Middle frontal gyrus (tissue), 1 donor: ENCODE results near the gene GKAP1.
"Not testable (repeated sequence)": the region's sequence is repeated elsewhere in the genome, so short reads cannot be mapped to it uniquely, and the experiment has no call there.

Experiments used
- DNase-seq: peaks from one replicate; pipeline ENCODE4 v3.0.0-alpha.2; 2015; ENCODE audit warnings: low spot score; ENCODE audit errors: extremely low spot score

Gene GKAP1

DNA sequence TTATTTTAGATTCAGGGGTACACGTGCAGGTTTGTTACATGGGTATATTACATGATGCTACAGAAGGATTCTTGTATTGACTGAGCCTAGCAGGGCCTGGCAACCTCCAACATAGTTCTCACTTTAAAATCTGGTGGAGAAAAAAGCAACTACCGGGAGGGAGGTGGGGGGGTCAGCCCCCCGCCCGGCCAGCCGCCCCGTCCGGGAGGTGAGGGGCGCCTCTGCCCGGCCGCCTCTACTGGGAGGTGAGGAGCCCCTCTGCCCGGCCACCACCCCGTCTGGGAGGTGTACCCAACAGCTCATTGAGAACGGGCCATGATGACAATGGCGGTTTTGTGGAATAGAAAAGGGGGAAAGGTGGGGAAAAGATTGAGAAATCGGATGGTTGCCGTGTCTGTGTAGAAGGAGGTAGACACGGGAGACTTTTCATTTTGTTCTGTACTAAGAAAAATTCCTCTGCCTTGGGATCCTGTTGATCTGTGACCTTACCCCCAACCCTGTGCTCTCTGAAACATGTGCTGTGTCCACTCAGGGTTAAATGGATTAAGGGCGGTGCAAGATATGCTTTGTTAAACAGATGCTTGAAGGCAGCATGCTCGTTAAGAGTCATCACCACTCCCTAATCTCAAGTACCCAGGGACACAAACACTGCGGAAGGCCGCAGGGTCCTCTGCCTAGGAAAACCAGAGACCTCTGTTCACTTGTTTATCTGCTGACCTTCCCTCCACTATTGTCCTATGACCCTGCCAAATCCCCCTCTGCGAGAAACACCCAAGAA, 88.8 kb downstream of the GKAP1 start:
- DNase-seq = not testable (repeated sequence)

DNA sequence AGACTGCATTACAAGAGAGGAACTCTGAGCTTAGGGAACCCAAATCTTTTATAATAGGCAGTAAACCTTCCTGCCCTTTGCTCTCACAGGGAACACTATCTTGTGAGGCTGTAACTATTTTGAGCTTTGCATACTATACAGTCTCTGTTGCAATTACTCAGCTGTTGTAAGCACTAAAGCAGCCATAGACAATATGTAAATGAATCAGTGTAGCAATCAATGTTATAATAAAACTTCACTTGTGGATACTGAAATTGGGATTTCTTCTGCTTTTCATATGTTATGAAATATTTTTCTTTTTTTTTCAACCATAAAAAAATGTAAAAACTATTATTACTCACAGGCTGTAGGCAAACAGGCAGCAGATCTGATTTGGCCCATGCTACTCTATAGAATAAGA, 93.1 kb downstream of the GKAP1 start:
- no peak for DNase-seq

DNA sequence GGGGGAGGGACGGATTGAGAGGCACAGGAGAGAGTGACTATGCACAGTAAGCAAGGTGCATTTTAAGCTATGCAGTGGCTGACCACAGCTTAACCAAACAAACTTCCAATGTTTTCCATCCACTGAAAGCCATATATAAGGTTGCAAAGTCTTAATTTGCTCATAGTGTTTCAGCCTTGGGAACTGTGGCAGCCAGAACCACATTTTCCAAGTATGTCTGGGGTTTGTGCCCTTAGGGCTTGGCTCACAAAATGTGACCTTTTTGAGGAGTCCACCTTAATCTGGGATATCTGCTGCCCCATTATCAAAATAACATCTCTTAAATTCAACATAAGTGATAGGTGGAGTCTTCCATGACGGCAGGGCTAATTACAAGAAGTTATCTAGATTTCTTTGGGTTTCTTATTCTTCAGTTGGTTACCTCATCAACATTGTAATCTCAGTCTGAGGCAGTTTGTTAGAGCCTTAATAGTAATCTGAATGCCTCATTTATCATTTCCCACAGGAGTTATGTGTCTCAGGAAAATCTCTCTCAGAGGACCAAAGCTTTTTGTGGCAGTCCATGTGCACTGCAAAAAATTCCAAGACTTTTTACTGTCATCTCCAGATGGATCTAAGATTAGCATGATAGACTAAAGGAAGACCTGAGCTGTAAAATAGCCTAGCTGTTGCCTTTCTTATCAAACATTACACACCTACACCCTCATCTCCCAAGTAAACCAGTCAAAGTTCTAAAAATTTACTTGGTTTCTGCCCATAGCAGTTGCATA, 94.7 kb downstream of the GKAP1 start:
- DNase-seq = no peak

DNA sequence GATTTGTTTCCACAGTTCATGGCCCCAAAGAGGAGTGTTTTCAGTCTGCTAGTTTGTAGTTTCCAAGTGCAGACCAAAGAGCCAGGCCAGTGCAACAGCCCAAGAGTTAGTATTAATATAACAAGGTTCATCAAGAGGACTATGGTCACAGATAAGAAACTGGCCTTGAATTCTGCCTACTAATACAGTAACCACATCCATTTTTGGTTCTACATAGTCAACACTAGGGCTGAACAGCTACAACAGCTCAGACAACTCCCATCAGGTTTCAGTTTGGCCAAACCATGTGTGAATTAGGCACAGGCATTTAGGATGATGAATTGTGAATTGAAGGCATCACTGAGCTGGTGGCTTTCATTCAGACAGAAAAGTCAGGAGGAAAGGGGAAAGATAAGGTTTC, 96.1 kb downstream of the GKAP1 start:
- DNase-seq = no peak

DNA sequence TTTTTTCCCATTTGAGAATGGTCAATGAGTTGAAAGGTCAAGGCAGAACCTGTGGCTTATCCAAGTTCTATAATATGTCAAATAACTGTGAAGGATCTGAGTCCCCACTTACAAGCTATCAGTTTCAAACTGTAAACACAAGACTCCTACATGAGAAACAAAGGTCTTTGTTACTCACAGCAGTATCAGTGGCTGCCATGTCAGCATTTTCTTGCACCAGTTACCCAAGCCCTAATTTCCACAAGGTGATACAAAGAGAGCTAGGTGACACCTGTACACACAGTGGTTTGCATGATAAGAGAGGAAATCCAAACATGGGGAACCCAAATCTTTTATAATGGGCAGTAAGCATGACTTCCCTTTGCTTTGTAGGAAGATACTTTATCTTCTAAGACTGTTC, 101.8 kb downstream of the GKAP1 start:
- no peak for DNase-seq

DNA sequence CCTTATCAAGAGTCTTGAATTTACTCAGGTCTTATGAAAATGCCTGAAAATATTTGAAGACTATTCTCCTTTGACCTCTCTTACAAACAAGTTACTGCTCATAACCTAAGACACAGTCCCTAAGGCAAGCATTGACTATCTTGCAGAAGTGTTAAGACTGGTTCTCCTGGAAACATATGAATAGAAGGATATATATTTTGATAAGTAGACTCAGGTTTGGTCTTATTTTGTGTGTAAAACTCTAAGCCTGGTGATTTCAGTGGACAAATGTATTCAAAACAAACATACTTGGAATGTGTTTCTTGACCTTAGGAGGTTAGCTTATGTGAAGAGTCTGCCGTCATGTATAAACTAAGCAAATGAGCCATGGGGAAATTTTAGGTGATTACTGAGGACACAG, 102.3 kb downstream of the GKAP1 start:
- DNase-seq = no peak

DNA sequence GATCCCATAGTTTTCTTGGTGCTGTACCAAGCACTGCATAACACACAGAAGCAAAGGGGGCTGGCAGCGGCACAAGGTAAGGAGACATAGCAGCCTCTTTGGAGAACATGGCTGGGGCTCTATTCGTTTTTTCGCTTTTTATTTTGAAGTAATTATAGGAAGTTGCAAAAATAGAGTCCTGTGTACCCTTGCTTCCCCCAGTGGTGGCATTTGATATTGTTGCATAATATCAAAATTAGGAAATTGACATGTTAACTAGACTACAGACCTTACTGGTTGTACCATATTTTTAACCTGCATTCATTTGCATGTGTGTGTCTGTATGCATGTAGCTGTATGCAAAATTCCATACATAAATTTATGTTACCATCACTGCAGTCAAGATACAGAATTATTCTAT, 103.2 kb downstream of the GKAP1 start:
- DNase-seq = no peak

DNA sequence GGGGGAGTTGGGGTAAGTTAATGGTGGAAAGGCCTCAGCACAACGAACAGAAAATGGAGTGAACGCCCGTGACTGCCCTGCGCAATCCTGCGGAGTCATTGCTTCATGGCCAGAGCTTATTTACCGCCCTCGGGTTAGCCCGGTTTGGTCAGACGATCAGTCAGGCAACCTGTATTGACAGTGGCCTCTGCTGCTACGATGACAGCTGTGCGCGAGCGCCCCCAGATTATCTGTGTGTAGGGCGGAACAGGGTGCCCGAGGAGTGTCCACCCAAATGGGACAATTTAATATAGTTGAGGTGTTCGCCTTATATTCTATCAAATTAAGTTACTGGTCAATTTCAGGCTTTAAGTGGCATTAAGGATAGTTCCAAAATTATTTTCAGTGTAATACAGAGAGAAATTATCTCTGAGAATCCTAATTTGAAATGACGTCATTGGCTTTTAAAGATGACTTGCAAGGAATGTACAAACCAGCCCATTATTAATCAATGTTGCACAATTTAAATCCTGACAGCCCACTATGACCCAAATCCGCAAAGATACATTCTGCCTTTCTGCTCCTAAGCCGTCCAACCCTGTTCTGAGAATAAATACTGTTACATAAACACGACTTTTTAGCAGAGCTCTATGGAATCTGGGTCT, 108.9 kb downstream of the GKAP1 start:
- peak; percentile 31 for DNase-seq

DNA sequence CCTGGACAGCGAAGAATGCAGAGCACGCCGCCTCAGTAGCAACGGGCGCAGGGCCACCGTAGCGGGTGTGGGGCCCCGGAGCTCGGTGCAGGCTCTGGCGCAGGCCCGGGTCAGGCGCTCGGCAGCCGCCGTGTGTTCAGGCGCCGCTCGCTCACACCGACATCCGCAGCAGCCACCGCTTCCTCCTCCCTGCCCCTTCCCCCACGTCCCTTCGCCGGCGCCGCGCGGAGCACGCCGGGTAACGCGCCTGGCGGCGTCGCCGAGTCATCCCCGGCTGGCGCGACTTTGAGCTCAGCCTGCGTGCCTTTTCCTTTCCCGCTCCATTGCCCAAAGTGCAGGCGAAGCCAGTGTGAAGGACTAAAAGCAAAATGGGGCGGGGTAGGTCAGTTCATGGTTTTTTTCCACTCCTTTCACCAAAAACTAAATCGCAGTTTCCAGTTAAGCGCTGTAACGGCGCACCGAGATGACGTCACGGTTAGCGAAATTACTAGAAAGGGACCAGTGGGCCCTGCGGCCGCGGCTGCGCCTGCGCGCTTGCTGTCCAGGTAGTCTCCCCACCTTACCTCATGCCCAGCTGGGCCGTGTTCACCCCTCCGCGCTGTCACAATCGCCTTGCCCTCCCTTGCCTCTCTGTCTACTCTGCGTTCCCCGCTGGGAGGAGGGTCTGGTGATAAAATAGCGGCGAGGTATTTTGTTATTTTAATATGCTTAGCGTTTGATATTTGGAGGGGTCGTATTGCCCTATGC, 109.6 kb downstream of the GKAP1 start, which contains the start of gene UBQLN1:
UBQLN1 (minus strand) TSS at position 191 of the 747 bp plus-strand sequence. CDS start 279 bp downstream, outside the sequence.
- DNase-seq = peak; percentile 79

DNA sequence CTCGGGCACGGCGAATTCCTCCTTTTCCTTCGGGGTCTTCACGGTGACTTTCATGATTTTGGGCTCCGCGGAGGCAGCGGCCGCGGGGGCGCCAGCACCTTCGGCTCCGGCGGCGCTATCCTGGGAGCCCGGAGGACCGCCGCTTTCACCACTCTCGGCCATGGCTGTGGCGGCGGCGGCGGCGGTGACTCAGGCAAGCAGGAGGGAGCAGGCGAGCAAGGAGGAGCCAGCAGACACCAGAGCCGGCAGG, 110.1 kb downstream of the GKAP1 start:
- no peak for DNase-seq

DNA sequence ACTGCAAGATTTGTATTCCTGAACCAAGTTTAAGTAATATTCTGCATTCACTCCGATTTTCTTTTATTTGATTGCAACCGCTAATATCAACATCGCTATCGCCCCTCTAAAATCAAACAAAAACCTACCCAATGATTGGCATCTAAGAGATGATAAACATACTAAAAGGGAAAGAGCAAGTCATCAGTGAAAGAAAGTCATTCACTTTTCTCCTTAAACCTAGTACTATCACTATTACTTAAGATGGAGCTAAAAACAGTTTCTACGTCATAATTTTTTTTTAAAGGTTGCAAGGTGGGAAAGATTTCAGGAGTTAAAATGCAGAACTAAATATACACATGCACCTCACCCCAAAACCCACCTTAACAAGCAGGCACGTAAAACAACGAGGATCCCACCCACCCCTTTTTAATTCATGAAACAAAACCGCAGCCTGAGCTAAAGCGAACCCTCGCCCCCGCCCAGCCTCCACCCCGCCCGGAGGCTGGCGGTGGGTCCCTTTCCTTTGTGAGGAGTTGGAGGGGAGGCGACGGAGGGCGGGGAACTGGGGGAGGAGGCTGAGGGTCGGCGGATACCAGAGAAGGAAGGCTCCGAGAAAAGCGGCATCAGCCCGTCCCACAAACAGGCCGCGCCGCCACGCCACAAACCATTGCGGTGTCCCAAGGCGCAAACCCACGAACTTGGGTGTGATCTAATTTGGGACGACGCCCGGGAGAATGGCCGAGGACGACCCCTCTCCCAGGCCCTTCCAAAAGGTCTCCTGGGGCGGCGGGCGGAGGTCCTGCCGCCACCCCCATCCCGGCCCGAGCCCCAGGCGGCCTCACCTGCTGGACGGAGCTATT, 110.7 kb downstream of the GKAP1 start:
- no peak for DNase-seq

DNA sequence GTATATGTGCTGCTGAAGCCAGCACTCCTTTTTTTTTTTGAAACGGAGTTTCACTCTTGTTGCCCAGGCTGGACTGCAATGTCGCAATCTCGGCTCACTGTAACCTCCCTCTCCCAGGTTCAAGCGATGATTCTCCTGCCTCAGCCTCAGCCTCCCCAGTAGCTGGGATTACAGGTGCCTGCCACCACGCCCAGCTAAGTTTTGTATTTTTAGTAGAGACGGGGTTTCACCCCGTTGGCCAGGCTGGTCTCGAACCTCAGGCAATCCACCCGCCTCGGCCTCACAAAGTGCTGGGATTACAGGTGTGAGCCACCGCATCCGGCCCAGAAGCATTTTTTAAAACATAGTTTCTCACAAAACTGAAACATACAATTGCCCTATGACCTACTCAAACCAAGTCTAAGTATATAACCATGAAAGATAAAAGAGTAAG, 112.3 kb downstream of the GKAP1 start:
- DNase-seq = not testable (repeated sequence)

DNA sequence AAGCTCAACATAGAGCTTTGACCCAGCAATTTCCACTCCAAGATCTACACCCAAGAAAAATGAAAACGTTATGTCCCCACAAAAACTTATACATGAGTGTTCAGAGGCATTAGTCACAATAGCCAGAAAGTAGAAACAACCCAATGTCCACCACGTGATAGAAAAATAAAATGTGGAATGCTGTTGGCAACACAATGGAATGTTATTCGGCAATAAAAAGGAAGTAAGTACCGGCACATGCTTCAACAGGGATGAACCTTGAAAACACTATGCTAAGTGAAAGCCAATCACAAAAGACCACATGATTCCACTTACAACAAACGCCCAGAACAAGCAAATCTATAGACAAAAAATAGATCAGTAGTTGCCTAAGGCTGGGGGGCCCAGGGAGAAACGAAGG, 115.8 kb downstream of the GKAP1 start:
- no peak for DNase-seq

DNA sequence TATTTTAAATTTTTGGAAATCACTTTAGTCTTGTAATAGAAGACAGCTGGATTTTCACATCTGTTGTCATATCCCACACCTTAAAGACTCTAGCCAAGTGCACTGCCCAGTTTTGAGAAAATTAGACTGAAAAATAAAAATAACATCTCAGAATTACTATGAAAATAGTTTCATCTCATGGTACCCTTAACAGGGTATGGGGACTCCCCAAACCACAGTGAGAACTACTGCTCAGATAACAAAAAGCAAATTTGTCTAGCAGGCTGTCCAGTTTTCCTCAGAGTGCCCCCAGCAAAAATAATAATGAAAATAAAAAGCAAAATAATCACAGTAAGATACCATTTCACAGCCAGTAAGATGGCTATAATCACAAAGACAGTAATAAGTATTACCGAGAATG, 116.3 kb downstream of the GKAP1 start:
- no peak for DNase-seq

DNA sequence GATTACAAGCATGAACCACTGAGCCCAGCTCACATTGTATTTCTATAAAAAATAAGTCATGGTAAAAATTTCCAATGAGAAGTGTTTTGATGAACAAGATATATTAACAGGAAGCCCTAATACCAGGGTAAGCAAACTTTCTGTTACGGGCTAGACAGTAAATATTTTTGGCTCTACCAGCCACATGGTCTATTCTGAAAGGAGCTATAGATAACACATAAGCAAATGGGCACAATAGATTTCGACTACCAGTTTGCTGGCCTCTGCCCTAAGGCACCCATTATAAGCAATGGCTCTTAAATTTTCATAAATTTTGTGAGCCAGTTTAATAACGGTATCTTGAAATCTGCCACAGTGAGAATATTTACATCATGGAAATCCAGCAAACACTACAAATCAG, 118.0 kb downstream of the GKAP1 start:
- no peak for DNase-seq

DNA sequence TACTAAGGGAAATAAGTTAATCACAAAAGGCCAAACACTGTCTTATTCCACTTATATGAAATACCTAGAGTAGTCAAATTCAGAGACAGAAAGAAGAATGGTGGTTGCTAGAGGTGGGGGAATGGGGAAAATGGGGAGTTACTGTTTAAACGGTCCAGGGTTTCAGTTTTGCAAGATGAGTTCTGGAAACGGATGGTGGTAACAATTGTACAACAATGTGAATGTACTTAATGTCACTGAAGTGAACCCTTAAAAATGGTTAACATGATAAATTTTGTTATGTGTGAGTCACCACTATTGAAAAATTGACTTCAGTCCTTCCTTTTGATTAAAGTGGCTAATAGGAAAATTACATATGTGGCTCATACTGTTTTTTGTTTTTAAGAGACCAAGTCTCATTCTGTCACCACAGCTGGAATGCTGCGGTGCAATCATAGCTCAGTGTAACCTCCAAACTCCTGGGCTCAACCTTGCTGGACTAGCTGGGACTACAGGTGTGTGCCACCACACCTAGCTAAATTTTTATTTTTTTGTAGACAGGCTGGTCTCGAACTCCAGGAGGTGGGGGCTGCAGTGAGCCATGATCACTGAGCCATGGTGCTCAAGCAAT, 118.5 kb downstream of the GKAP1 start:
- no peak for DNase-seq

DNA sequence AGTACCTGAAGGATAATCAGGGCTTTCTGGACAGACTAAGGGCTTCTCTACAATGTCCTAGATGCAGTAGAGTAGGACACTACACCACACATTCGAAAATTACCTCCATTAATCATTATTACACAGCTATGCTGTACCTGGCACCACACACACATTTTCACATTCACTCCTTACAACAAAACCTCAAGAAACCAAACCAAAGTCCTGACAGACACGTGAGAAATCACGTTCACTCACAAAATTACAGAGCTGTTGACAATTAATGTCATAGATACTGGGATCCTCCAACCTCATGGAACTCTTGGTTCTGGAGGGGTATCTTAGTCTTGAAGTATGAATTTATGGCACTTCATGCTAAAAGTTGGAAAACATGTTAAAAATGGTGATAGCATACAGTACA, 126.1 kb downstream of the GKAP1 start:
- DNase-seq = no peak
